ENCODE results near the gene TMPRSS3. TPM values are rescaled to one million over a fixed set of nuclear protein-coding genes. Genes with fewer than 3 reads are reported as not detected.
A peak's percentile ranks its signal among the peaks of the same experiment; 100 is the strongest.

Gene TMPRSS3
- total RNA-seq, 2 donors from 2014 or later: not detected

DNA sequence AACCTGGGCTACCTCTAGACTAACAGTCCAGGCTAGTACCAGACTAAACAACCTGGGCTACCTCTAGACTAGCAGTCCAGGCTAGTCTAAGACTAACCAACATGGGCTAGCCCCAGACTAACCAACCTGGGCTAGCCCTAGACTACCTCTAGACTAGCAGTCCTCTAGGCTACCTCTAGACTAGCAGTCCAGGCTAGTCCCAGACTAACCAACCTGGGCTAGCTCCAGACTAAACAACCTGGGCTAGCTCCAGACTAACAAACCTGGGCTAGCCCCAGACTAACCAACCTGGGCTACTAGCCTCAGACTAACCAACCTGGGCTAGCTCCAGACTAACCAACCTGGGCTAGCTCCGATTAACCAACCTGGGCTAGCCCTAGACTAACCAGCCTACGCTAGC lies 47.1 kb downstream of the TMPRSS3 start:
- no peaks in the 10 kb centered on the region for H3K36me3 ChIP-seq (ENCODE audit: control insufficient read depth, insufficient read depth, low read length)
- peak; percentile 8 for DNase-seq
- no peak overlapping the region for H3K4me3 Mint-ChIP-seq
- H3K4me1 Mint-ChIP-seq: no peaks in the 10 kb centered on the region
- no peak overlapping the region for H3K4me3 ChIP-seq (ENCODE audit: low read length)
- no peaks in the 10 kb centered on the region for H3K4me1 ChIP-seq (ENCODE audit: control insufficient read depth, insufficient read depth, low read length)
- no peaks in the 10 kb centered on the region for H3K27me3 ChIP-seq (ENCODE audit: control insufficient read depth, insufficient read depth, low read length, poor library complexity, severe bottlenecking)
- WGBS, 2 experiments (ENCODE audit: insufficient coverage in 1 of 2, insufficient read length in 1 of 2): 97% methylated on average over 2 of the region's 2 CpGs; no CpG with 5 or more reads in 1 of the 2 experiments
- H3K9me3 Mint-ChIP-seq: no peaks in the 10 kb centered on the region
- no peaks in the 10 kb centered on the region for H3K36me3 Mint-ChIP-seq (ENCODE audit: low read depth)
- no peak overlapping the region for H3K27ac ChIP-seq (ENCODE audit: low read depth, low read length)
- TF ChIP-seq, protein P1, sequence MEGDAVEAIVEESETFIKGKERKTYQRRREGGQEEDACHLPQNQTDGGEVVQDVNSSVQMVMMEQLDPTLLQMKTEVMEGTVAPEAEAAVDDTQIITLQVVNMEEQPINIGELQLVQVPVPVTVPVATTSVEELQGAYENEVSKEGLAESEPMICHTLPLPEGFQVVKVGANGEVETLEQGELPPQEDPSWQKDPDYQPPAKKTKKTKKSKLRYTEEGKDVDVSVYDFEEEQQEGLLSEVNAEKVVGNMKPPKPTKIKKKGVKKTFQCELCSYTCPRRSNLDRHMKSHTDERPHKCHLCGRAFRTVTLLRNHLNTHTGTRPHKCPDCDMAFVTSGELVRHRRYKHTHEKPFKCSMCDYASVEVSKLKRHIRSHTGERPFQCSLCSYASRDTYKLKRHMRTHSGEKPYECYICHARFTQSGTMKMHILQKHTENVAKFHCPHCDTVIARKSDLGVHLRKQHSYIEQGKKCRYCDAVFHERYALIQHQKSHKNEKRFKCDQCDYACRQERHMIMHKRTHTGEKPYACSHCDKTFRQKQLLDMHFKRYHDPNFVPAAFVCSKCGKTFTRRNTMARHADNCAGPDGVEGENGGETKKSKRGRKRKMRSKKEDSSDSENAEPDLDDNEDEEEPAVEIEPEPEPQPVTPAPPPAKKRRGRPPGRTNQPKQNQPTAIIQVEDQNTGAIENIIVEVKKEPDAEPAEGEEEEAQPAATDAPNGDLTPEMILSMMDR (conservative IDR thresholded peaks at IDR 0.05): no peak
- H3K9ac ChIP-seq (ENCODE audit: extremely low read depth, low read length, poor library complexity, severe bottlenecking): no peak overlapping the region
- no peaks in the 10 kb centered on the region for H3K9me3 ChIP-seq (ENCODE audit: control insufficient read depth, low read length)
- H3K27me3 Mint-ChIP-seq (ENCODE audit: insufficient read depth): no peaks in the 10 kb centered on the region
- no peak overlapping the region for H3K27ac Mint-ChIP-seq

DNA sequence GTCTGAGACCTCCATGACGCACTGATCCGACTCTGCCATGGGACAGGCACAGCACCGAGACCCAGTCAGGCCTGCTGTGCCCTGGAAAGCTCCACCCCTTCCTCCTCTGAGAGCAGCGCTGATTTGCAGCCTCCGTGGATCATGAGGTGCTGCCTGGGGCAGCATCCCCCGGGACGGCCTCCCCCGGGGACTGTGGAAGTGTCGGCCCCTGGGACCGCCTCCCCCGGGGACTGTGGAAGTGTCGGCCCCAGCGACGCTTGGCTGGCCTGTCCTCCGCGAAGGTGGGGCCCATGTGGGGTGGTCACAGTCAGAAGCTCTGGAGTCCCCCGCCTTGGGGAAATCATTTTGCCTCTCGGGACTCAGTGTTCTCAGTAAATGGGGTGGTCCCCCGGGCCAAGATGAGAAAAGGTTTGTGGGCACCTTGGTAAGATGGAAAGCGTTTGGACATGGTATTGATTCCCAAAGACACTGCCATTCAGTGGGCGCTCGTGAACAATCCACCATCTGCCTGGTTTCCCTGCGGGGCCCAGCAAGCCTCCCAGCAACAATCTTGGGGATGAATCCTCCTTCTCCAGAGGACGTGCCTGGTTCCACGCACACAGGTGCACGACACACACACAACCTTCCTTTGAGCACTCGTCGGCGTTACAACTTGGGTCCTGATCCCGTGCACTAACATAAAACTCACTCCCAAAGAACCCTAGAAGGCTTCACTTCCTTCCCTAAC lies 48.1 kb downstream of the TMPRSS3 start:
- DNase-seq: no peak
- H3K4me1 ChIP-seq (ENCODE audit: control insufficient read depth, insufficient read depth, low read length): no peaks in the 10 kb centered on the region
- no peak overlapping the region for H3K27ac ChIP-seq (ENCODE audit: low read depth, low read length)
- H3K36me3 ChIP-seq (ENCODE audit: control insufficient read depth, insufficient read depth, low read length): no peaks in the 10 kb centered on the region
- H3K9me3 ChIP-seq (ENCODE audit: control insufficient read depth, low read length): no peaks in the 10 kb centered on the region
- Mint-ChIP-seq H3K4me1 (no peaks in the 10 kb centered on the region), H3K4me3 (no peak overlapping the region), H3K27ac (no peak overlapping the region), H3K36me3 (ENCODE audit: low read depth) (no peaks in the 10 kb centered on the region), H3K27me3 (ENCODE audit: insufficient read depth) (no peaks in the 10 kb centered on the region), H3K9me3 (no peaks in the 10 kb centered on the region)
- no peak overlapping the region for H3K9ac ChIP-seq (ENCODE audit: extremely low read depth, low read length, poor library complexity, severe bottlenecking)
- H3K4me3 ChIP-seq (ENCODE audit: low read length): no peak overlapping the region
- H3K27me3 ChIP-seq (ENCODE audit: control insufficient read depth, insufficient read depth, low read length, poor library complexity, severe bottlenecking): no peaks in the 10 kb centered on the region
- TF ChIP-seq, protein P1 (conservative IDR thresholded peaks at IDR 0.05): no peak
- WGBS, 2 experiments (ENCODE audit: insufficient coverage in 1 of 2, insufficient read length in 1 of 2): 94% methylated on average over 20 to 30 of the region's 30 CpGs

DNA sequence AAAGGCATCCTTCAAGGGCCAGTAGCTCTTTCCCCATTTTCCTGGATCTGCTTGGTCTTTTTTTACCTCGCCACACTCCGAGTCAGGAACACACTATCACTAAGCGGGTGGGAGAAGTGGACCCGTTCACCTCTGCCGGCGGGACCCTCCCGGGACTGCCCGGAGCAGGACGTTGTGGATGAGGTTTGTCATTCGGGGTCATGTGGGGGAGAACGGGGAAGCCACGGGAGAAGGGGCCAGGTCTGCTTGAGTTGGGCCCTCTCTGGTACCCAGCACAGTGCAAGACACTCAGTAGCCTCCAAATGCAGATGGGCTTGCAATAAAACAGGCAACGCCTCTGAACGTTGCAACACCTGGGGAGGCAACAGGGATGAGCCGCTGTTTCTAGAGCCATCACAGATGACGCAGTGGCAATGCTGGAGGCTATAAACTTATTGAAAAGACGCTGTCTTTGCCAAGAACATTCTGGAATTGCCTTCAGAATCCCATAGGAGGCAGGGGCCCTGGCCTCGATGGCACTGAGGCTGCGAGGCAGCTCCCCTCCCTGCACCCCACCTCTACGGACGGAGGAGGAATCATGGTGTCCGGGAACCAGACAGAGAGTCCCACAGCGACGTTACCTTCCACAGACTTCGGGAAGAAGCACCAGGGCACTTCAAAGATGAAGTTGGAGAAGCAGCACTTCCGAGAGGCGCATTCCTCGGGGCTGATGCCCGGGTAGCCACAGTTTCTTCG lies 48.8 kb downstream of the TMPRSS3 start:
- 93 to 95% methylated on average over 27 to 30 of the region's 30 CpGs for WGBS, 2 experiments (ENCODE audit: insufficient coverage in 1 of 2, insufficient read length in 1 of 2)
- DNase-seq: peak; percentile 35
- Mint-ChIP-seq H3K36me3 (ENCODE audit: low read depth) (no peaks in the 10 kb centered on the region), H3K4me3 (no peak overlapping the region), H3K4me1 (no peaks in the 10 kb centered on the region), H3K27ac (no peak overlapping the region), H3K9me3 (no peaks in the 10 kb centered on the region), H3K27me3 (ENCODE audit: insufficient read depth) (no peaks in the 10 kb centered on the region)
- Histone ChIP-seq H3K4me1 (ENCODE audit: control insufficient read depth, insufficient read depth, low read length) (peaks cover 2% of the 10 kb centered on the region), H3K27ac (ENCODE audit: low read depth, low read length) (no peak overlapping the region), H3K9ac (ENCODE audit: extremely low read depth, low read length, poor library complexity, severe bottlenecking) (no peak overlapping the region), H3K4me3 (ENCODE audit: low read length) (no peak overlapping the region), H3K9me3 (ENCODE audit: control insufficient read depth, low read length) (no peaks in the 10 kb centered on the region), H3K36me3 (ENCODE audit: control insufficient read depth, insufficient read depth, low read length) (no peaks in the 10 kb centered on the region), H3K27me3 (ENCODE audit: control insufficient read depth, insufficient read depth, low read length, poor library complexity, severe bottlenecking) (no peaks in the 10 kb centered on the region)
- TF ChIP-seq, protein P1 (conservative IDR thresholded peaks at IDR 0.05): no peak
